Left lung (tissue), 10 donors: ENCODE data around the gene FGF12. TPM values are rescaled to one million over a fixed set of nuclear protein-coding genes. Genes with fewer than 3 reads are reported as not detected.

ENCODE experiments used
- ATAC-seq: fragments of 200-7000 bp; cut with Tn5 transposase; one replicate; pipeline ENCODE4 v1.9.1; 2020; ENCODE audit warnings: moderate library complexity
- DNase-seq, 4 donors: peaks; one replicate each; pipeline ENCODE4 v3.0.0-alpha.2; 2013 to 2020
- H3K27ac ChIP-seq, 2 donors: fragments of 200-600 bp; sonication (generic) in 1 of 2; one replicate each; pipeline versions ENCODE4 v1.5.0 to v1.8.0; 2020 to 2021
- H3K27me3 ChIP-seq, 2 donors: fragments of 200-600 bp; sonication (generic) in 1 of 2; one replicate each; pipeline versions ENCODE4 v1.5.0 to v1.8.0; 2020 to 2021
- H3K36me3 ChIP-seq, 2 donors: fragments of 200-600 bp; sonication (generic) in 1 of 2; one replicate each; pipeline versions ENCODE4 v1.5.0 to v1.8.0; 2020 to 2021
- H3K4me1 ChIP-seq, 2 donors: fragments of 200-600 bp; one replicate each; pipeline ENCODE4 v1.8.0; 2021
- H3K4me3 ChIP-seq, 2 donors: fragments of 200-600 bp; sonication (generic) in 1 of 2; one replicate each; pipeline versions ENCODE4 v1.5.0 to v1.8.0; 2020 to 2021; ENCODE audit warnings: mild to moderate bottlenecking in 1 of 2
- H3K9me3 ChIP-seq, 2 donors: fragments of 200-600 bp; sonication (generic) in 1 of 2; one replicate each; pipeline versions ENCODE4 v1.5.0 to v1.8.0; 2020 to 2021
- intact Hi-C, 2 donors: fragments of 100-400 bp; cut with DNase I; formaldehyde crosslinking; loops; one replicate each; pipeline versions ENCODE4 v1.11.2 to v1.14.2; 2022
- polyA plus RNA-seq, 6 donors: library from polyadenylated mRNA; unstranded; fragments of 120-200 nt; gene quantifications; one replicate each; pipeline ENCODE4 v1.2.1, GENCODE V29; 2013; ENCODE audit not compliant: insufficient read length in 6 of 6
- total RNA-seq, 2 donors: library from RNA; stranded (reverse); fragmentation: NEBNext Ultra II Directional; extraction: Animal tissue kit (Norgen Biotek cat#: 25700); gene quantifications; one replicate each; pipeline ENCODE4 v1.2.1, GENCODE V29; 2021
- TF ChIP-seq, protein P1 (sequence below), 2 donors: fragments of 200-600 bp; sonication (generic) in 1 of 2; IDR thresholded peaks; one replicate each; pipeline versions ENCODE4 v1.5.0 to v1.8.0; 2021; ENCODE audit warnings: antibody characterized with exemption in 2 of 2
- donor health status: DM: no; HTN: yes; CAD: no.
- donor health status: DM: no; HTN: no; CAD: no.

Gene FGF12
- total and polyA plus RNA-seq, 8 donors, result 1.0 to 10.2 (median 4.7) TPM

DNA sequence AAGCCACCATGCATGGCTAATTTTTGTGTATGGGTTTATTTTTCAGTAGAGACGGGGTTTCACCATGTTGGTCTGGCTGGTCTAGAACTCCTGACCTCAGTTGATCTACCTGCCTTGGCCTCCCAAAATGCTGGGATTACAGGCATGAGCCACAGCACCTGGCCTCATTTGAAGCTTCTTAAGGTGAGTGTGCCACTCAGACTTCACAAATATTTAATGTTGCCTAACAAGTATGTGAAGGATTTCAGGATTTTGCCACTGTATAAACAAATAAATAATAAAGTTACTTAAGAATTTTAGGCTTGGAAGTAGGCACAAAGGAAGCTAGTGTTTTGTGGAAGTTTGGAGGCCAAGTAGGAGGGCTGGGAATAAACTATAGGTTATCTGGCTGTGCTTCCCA is 73.5 kb downstream of the FGF12 start:
- no peak for ATAC-seq

DNA sequence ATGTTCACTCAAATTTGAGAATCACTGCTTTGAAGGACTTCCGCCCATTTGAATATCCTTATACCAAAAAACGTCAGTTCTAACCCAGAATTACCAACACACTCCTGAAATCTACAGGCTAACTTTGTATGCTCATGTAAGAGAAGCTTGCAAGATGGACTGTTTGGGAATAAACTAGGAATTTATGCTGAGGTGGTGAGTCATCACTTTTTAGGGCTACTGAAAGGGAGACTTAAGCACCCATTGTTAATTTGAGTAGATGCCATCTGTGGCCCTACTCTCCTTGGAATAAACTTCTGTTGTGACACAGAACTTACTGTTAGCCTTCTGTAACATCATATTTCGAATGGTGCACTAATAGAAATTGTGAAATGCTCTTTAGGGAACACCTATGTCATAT is 74.6 kb downstream of the FGF12 start:
- no peak for DNase-seq
- Histone ChIP-seq H3K36me3 (no peaks in the 10 kb centered on the region), H3K4me3 (no peak overlapping the region), H3K27me3 (no peaks in the 10 kb centered on the region), H3K9me3 (no peaks in the 10 kb centered on the region), H3K4me1 (no peaks in the 10 kb centered on the region), H3K27ac (no peak overlapping the region)
- intact Hi-C loops, result no loop called here
- no peak for ATAC-seq
- TF ChIP-seq, protein P1, sequence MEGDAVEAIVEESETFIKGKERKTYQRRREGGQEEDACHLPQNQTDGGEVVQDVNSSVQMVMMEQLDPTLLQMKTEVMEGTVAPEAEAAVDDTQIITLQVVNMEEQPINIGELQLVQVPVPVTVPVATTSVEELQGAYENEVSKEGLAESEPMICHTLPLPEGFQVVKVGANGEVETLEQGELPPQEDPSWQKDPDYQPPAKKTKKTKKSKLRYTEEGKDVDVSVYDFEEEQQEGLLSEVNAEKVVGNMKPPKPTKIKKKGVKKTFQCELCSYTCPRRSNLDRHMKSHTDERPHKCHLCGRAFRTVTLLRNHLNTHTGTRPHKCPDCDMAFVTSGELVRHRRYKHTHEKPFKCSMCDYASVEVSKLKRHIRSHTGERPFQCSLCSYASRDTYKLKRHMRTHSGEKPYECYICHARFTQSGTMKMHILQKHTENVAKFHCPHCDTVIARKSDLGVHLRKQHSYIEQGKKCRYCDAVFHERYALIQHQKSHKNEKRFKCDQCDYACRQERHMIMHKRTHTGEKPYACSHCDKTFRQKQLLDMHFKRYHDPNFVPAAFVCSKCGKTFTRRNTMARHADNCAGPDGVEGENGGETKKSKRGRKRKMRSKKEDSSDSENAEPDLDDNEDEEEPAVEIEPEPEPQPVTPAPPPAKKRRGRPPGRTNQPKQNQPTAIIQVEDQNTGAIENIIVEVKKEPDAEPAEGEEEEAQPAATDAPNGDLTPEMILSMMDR (IDR thresholded peaks at IDR 0.05), result no peak

More for the DNA sequence above, 73.5 kb downstream of the FGF12 start:
- H3K4me3 ChIP-seq, result no peak overlapping the region
- intact Hi-C loops, result no loop called here
- H3K27me3 ChIP-seq, result no peaks in the 10 kb centered on the region
- TF ChIP-seq, protein P1 (IDR thresholded peaks at IDR 0.05), result no peak
- DNase-seq, result no peak
- H3K4me1 ChIP-seq, result no peaks in the 10 kb centered on the region
- H3K9me3 ChIP-seq, result no peaks in the 10 kb centered on the region
- no peaks in the 10 kb centered on the region for H3K36me3 ChIP-seq
- no peak overlapping the region for H3K27ac ChIP-seq

DNA sequence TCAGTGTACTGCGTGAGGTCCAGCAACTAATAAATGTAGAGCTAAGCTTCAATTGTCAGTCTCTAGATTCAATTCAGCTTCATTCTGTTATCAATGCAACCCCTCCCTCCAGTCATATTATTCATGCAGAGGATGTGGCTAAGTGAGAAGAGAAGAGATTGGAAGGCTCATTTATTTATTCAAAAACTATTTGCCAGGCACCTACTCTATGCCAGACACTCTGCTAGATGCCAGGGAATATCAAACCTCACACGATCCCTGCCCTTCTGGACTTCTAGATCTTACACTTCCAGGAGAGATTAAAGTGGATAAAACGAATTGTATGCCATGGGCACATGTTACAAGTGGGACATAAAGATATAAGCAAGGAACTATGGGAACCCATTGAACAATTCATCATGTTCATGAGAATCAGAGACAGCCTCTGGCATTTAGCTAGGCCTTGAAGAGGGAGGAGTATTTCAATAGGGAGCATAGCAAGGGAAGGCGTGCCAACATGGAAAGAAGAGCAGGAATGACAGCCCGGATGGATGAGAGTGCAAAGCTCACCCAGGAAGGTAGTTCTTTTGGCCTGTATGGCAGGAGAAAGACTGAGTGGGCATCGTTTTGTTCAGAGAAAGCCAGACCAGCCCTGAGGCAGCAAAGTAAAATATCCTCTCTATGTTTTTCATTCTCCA is 75.4 kb downstream of the FGF12 start:
- H3K27me3 ChIP-seq, result no peaks in the 10 kb centered on the region
- no peaks in the 10 kb centered on the region for H3K36me3 ChIP-seq
- no peaks in the 10 kb centered on the region for H3K4me1 ChIP-seq
- TF ChIP-seq, protein P1 (IDR thresholded peaks at IDR 0.05), result no peak
- H3K27ac ChIP-seq, result no peak overlapping the region
- H3K9me3 ChIP-seq, result no peaks in the 10 kb centered on the region
- DNase-seq (no peak), ATAC-seq (no peak)
- intact Hi-C loops, result no loop called here
- no peak overlapping the region for H3K4me3 ChIP-seq

DNA sequence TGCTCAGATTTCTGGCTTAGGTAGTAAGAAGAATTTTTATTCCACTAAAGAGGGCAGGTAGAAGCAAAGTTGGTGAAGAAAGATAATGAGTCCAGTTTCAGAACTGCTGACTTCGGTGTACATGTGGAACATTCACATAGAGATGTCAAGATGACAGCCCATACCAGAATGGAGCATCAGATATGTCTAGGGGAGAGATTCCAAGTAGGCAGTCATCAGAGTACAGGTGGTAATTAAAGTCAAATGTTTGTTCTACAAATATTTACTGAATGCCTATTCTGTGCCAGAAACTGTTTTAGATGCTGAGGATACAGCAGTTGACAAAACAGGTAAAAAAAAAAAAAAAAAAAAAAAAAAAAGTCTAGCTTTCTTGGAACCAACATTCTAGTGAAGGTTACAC is 81.9 kb downstream of the FGF12 start:
- TF ChIP-seq, protein P1 (IDR thresholded peaks at IDR 0.05), result no peak
- H3K4me3 ChIP-seq, result no peak overlapping the region
- no peaks in the 10 kb centered on the region for H3K9me3 ChIP-seq
- H3K4me1 ChIP-seq, result no peaks in the 10 kb centered on the region
- H3K36me3 ChIP-seq, result no peaks in the 10 kb centered on the region
- H3K27ac ChIP-seq, result no peak overlapping the region
- DNase-seq (no peak), ATAC-seq (no peak)
- intact Hi-C loops, result no loop called here
- H3K27me3 ChIP-seq, result no peaks in the 10 kb centered on the region

DNA sequence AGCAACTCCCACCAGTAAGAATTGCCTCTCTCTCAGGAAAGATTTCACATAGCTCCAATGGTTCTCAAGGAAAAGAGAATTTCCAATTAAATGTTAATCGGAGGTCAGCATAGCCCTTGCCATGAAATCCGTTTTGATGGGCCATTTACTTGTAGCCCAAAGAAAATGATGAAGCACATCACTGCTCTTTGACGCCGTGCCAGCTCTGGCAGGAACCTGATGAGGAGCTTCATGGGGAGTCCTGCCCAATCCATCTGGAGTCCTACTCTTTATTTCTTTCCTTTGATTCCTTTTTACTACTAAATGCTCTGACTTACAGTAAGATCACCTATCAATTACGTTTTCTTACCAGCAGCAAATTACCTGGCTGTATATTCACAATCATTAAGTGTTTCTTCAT is 84.7 kb downstream of the FGF12 start:
- H3K27me3 ChIP-seq, result no peaks in the 10 kb centered on the region

More for the DNA sequence above, 84.7 kb downstream of the FGF12 start:
- Histone ChIP-seq H3K9me3 (no peaks in the 10 kb centered on the region), H3K4me1 (no peaks in the 10 kb centered on the region), H3K36me3 (no peaks in the 10 kb centered on the region), H3K4me3 (no peak overlapping the region), H3K27ac (no peak overlapping the region)
- intact Hi-C loops, result no loop called here
- ATAC-seq, result no peak
- no peak for DNase-seq
- TF ChIP-seq, protein P1 (IDR thresholded peaks at IDR 0.05), result no peak
